HL-60/S4 (cell line): Measurements from ENCODE around the gene EML4.
"Not testable (repeated sequence)": the region's sequence is repeated elsewhere in the genome, so short reads cannot be mapped to it uniquely, and the experiment has no call there.

ENCODE experiments used
- in situ Hi-C: fragments of 300-500 bp; cut with MboI; formaldehyde crosslinking; loops from 2 replicates; pipeline ENCODE4 v1.14.3; 2022; ENCODE audit warnings: low sequenced_read_pairs

The EML4 gene

DNA sequence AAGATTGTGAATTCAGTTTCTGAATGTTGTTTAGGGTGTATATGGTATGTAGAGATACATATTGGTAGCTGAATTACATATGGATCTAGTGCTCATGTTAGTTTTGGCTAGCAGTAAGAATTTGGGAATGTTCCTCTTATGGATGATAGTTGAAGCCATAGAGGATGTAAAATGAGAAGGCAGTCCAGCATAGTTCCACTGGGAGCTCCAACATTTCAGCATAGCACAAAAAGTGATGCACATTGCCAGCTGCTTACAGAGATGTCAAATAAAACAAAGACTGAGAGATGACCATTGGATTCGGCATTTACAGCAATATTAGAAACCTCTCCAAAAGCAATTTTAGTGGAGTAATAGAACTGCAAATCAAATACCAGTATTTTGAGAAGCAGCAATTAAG, 77.4 kb downstream of the EML4 start:
- in situ Hi-C loops = no loop called here

DNA sequence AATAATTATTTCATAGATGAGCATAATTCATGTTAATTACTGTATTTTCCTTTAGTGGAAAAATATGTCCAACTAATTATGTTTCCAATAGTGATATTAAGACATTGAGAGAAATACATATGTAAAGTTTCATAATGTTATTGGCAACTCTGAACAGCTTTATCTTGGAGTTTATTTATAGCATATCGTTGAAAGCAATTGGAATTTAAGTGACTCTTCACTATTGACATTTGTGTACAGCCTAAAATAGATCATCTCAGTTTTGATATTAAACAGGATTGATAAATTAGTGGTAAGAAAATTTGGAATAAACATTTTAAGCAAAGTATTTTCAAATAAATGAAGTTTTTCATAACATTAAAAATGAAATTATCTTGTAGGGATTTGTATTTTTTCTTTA, 79.7 kb downstream of the EML4 start:
- in situ Hi-C loops = no loop called here

DNA sequence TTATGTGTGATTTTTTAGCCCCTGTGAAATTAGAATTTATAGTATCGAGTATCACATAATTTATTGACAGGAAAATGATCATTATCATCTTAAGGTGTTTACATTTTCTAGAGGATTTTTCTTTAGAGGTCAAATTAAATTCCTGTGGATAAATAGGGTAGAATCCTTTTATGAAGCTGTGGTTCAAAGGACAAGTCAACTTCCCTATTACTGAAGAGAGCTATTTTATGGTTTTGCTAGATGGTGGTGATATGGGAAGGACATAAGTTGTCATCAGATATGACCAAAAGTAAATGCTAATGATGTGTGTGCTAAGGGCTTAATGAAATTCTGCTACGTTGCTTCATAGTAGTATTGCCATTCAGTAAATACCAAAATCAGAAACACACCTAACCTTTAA, 80.1 kb downstream of the EML4 start:
- in situ Hi-C loops = no loop called here

DNA sequence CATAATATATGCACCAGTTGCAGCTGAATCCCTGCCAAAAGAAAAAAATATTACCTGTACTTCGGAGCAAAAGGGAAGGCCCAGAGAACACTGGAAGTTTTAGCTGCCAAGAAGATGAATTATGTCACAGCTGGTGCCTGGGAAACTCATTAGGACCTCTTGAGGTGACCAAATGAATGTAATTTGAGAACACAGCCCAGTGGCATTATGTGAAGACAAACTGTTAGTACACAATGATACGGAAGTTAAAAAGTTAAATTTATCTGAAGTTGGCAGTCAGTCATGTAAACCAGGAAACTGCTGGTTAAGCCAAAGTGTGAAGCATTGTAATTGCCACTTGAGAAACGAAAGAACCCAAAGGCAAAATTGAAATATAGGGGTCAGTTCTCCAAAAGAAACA, 80.7 kb downstream of the EML4 start:
- in situ Hi-C loops = no loop called here

DNA sequence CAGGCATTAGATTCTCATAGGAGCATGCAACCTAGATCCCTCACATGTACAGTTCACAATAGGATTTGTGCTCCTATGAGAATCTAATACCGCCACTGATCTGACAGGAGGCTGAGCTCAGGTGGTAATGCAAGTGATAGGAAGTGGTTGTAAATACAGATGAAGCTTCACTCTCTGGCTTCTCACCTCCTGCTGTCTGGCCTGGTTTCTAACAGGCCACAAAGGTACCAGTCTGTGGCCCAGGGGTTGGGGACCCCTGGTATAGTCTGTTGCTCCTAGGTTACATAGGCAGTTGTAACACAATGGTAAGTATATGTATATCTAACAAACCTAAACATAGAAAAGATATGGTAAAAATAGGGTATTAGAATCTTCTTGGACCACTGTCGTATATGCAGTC, 81.8 kb downstream of the EML4 start:
- in situ Hi-C loops = no loop called here

DNA sequence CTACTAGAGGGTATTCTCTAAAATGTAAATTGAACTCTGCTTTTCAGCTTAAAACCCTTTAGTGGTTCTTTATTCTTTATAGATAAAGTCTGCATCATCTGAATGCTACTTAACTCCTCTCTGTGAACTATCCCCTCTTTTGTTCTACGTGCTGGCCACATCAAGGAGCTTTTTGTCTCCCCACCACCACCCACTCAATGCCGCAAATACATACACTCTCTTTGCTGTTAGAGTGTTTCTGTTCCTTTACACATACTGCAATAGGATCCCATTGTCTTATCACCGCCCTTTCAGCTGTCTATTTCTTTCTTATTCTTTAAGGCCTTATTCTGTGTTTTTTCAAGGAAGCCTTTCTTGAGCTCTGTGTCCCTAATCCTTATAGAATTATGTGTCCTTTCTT, 83.3 kb downstream of the EML4 start:
- in situ Hi-C loops = no loop called here

DNA sequence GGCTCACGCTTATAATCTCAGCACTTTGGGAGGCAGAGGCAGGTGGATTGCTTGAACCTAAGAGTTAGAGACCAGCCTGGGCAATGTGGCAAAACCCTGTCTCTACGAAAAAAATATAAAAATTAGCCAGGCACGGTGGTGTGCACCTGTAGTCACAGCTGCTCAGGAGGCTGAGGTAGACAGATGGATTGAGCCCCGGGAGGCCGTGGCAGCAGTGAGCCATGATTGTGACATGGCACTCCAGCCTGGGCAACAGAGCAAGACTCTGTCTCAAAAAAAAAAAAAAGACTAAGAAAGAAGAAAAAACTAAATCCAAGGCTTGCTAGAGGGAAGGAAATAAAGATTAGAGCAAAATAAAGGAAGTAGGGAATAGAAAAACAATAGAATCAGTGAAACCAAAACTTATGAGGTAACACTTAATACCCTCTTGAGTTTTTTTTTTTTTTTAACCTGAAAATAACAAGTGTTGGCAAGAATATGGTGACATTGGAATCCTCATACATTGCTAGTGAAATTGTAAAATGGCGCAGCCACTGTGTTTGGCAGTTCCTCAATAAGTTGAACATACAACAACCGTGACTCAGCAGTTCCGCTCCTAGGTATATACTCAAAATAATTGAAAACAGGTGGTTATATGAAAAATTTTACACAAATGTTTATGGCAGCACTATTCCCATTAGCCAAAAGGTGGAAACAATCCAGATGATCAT, 85.2 kb downstream of the EML4 start:
- in situ Hi-C loops = no loop called here

DNA sequence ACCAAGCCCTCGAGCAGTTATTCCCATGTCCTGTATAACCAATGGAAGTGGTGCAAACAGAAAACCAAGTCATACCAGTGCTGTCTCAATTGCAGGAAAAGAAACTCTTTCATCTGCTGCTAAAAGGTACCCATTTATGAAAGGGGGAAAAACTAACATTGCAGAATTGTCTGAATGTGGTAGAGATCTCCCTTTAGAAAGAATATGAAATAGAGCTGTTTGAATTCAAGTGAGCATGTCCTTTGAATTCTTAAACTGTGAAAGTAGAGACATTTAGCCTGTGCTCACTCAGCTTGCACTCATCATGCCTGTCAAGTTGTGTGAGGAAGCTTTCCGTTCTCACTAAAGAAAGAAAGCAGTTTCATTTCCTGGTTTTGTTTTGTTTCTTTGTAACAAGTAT, 87.4 kb downstream of the EML4 start:
- in situ Hi-C loops = no loop called here

DNA sequence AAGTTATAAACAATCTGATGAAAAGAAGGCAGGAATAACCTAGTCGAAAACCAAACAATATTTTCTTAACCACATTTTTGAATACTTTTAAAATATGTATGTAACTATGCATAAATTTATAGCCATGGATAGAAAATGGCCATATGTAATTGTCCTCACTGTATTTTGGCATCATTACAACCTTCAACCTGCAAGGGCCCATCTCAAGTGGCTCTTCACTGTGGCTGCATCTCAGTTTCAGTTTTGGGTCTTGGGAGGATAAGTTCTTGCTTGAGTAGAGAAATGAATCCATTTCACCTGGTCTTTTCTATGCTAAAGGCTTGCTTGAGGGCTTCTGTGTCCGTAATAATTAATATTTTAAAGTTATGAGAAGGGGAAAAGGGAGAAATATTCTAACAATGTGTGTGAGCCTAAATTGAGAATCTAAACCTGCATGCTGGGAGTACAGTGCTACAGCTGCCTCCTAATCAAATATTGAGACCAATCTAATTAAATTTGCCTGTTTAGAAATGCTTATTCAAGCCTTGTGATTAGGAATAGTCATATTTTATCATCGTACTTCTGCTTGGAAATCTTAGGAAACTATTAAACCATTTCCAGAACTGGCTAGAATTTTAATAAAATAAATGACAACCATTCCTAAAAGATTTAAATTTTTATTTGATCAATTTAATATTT, 92.5 kb downstream of the EML4 start:
- in situ Hi-C loops = no loop called here

DNA sequence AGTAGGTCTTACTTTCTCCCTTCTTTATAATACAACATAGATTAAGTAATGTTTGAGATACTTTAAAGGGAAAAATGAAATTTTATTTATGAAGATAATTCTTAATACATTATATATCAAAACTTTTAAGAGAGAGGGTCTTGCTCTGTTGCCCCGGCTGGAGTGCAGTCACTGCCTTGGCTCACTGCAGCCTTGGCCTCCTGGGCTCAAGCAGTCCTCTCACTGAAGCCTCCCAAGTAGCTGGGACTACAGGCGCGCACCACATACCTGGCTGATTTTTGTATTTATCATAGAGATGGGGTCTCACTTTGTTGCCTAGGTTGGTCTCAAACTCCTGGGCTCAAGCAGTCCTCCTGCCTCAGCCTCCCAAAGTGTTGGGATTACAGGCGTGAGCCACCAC, 97.1 kb downstream of the EML4 start:
- in situ Hi-C loops = no loop called here

DNA sequence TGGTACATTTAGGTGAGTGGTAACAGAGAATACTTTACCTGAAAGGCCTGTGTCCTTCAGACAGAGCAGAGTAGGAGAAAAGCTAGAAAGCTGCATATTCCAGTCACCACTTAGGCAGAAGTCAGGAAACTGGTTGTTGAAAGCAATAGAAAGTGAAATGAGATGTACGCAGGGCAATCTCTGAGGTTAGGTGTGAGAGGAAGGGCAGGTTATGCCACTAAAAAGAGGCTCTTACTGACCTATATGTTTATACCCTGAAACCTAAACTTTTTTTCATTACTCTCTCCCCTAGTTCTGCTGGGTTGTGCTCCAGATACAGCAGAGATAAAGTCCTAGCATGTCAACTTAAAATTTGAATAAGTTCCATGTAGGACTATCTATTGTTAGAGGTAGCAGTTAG, 98.4 kb downstream of the EML4 start:
- in situ Hi-C loops = no loop called here

DNA sequence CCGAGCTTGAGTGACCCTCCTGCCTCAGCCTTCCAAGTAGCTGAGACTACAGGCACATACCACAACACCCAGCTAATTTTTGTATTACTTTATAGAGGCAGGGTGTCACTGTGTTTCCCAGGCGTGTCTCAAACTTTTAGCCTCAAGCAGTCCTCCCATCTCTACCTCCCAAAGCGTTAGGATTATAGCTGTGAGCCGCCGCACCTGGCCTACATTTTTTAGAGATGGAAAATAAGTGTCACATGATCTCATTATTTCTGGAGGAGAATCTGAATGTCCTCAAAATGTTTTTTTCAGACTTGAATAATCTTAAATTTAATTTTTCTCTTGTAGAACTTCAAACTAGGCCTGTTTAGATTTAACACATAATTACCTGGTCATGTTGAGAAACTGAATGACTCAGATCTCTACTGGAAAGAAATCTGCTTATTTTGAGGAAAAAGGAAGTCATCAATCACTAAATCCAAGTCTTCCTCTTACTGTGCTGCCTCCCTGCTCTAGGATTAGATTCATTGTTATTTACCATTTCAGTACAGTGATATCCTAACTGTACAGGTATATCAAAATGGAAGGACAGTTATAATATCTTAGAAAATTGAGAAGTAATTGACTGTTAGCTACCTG, 99.5 kb downstream of the EML4 start:
- in situ Hi-C loops = no loop called here

DNA sequence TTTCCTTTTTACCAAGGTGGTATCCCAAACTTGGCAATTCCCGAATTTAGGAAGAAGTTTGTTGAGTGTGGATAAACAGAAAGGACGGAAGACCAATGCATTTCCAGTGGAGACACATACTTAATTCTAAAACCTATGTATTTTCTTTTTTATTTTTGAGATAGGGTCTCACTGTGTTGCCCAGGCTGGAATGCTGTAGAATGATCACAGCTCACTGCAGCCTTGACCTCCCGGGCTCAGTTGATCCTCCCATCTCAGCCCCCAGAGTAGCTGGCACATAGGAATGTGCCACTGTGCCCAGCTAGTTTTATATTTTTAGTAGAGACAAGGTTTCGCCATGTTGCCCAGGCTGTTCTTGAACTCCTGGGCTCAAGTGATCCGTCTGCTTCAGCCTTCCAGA, 101.6 kb downstream of the EML4 start:
- in situ Hi-C loops = no loop called here

DNA sequence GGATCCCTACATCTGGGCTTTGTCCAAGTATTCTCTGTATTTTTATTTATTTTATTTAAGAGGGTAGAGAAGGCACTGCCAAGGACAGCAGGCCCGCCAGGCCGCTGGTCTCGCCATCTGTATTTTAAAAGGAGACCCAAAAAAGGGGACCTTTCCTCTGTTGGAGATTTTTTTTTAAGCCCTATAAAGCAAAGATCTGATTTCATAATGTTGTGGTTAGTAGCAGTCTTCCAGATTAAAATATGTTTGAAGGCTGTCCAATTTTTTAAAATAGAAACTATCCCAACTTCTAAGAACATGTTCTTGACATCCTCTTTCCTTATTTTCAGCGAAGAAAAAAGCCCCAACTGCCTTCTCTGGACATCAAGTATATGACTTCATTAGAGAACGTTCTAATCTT, 102.1 kb downstream of the EML4 start:
- in situ Hi-C loops = not testable (repeated sequence)

DNA sequence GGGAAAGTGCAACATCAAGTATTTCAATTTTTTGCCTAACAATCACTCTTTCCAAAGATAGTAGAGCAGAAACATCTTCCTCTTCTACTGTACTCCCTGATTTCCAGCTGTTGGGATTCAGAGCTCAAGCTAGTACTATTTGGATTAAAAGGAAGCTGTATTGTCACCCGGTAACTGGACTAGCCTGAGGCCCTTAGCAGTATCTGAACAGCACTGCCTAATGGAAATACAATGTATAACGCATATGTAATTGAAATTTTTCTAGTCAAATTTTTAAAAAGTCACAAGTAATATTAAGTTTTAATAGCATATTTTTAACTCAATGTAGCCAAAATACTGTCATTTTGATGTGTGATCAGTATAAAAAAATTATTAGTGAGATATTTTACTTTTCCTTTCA, 105.7 kb downstream of the EML4 start:
- in situ Hi-C loops = no loop called here

DNA sequence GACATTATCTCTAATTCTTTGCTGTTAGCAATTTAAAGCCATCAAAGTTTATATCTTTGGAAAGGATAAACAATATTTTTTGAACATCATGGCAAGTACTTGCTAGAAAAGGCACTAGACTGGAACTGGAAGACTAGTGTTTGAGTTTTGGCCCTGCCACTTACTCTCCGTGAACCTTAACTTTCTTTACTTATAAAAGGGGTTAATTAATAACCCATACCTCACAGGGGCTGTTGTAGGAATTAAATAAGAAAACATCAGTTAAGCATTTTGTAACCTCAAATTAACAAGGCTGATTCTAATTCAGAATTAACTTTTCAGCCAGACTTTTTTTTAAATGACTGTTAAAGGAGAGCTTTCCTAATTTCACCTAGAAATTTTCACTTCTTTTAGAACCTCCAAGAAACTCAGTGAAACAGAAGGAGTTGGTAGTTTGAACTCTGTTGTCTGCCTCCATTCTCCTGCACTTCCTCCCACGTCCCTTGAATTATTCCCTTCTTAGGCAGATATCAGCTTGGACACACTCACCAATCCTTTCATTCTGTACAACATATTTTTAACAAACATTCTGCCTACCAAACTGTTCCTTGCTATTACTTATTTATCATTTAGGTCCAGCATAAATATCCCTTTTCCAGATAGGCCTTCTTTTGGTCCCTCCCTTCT, 112.4 kb downstream of the EML4 start:
- in situ Hi-C loops = no loop called here

DNA sequence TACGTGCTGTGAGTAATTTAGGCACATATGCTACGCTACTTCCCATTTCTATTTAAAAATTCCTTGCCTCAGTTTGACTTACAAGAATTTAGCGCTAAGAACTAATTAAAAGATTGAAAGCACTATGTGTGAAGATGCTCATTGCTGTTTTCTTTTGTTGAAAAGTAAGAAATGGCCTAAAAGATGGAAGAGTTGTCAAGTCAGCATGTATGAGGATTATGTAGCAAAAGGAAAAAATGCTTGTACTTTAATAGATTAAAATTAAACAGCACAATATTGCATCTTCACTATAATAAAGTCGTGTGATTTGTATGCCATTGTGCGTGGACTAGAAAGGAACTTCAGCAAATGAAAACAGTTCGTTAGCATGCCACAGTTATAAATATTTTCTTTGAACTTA, 114.9 kb downstream of the EML4 start:
- in situ Hi-C loops = no loop called here

DNA sequence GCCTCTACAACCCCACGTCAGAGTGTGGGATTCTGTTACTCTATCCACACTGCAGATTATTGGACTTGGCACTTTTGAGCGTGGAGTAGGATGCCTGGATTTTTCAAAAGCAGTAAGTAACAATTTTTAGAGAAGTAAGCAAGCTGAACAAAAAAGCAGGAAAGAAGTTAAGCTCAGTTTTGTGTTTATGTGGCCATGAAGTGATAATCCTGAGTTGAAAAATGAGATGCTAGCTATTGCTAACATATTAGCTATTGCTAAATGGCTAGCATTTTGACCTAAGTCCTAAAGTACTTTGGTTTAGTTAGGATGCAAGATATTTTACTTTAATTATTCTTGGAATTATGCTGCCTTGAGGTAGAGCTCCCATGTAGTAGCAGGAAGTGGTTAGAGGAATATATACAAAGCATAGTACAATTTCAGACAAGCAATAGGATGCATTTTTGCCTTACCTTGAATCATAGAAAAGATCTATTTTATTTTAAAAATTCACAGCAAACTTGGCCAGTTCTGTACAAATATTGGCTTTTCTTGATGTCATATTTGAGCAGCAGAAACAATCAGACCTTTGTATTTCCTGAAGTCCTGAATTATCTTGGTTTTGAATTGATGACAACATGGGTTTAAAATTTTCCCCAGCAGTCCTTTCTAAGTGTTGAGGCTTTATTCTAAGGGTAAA, 117.3 kb downstream of the EML4 start:
- in situ Hi-C loops = no loop called here

DNA sequence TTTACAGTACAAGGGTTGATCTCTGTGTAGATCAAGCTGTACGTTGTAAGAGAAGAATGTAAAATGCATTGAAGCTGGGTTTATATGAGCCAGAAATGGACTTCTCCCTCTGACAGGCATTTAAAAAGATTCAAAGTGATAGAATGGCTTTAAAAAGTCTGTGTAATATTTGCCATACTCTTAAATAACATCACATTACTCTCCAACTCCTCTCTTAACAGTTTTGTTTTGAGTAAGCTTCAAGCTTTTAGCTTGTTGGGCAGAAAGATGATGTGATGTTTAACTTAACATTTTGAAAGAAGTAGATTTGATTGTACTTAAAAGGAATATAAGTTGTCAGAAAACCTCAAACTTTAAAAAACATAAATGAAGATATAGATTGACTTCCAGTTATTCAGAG, 119.7 kb downstream of the EML4 start:
- in situ Hi-C loops = no loop called here

DNA sequence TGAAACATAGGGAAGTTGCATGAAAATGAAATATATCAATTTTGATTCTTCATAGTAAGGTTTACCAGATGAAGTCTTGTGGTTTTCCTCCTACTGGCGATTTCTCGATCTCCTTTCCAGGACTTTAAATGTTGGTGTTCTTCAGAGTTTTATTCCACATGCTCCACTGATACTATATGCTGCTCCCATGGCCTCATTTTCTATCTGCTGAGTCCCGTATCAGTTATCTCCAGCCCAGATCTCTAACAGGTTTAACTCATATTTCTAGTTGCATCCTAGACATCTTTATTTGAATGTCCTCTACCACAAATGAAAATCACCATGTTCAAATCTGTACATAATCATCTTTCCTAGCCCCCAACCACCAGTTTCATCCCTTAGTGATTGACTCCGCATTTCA, 120.1 kb downstream of the EML4 start:
- in situ Hi-C loops = no loop called here

DNA sequence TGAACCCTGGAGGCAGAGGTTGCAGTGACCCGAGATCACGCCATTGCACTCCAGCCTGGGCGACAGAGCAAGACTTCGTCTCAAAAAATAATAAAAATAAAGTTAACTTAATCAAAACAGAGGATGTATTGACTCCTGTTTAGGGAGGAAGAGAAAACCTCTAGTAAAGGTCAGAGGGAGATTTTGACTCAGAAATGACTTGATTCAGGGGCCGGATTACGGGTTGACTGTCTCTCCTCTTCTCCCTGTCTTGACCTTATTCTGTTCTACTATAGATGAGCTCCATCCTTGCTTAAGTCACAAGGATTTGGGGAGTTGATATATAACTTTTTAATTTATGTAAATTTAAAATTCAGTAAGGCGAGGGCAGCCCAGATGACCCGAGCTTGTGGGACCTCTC, 120.9 kb downstream of the EML4 start:
- in situ Hi-C loops = no loop called here
